Brain pericyte (primary cell): Measurements from ENCODE around the gene DIS3L2.
A peak's percentile ranks its signal among the peaks of the same experiment; 100 is the strongest.
"Not testable (repeated sequence)": the region's sequence is repeated elsewhere in the genome, so short reads cannot be mapped to it uniquely, and the experiment has no call there.

Source experiments
- DNase-seq: peaks from one replicate; pipeline ENCODE4 v3.0.0-alpha.2; 2012; ENCODE audit warnings: low read depth, low spot score

DIS3L2 gene

GRCh38 chr2:232319803-232320442 is 358.4 kb downstream of the DIS3L2 start:
- peak; percentile 42 for DNase-seq

- no peak for DNase-seq
These were observed 358.9 kb downstream of the DIS3L2 start for GRCh38 chr2:232320443-232320803.

GRCh38 chr2:232321156-232321816 is 359.8 kb downstream of the DIS3L2 start:
- DNase-seq: no peak

- DNase-seq: no peak
These were observed 360.5 kb downstream of the DIS3L2 start for GRCh38 chr2:232321817-232322559.

GRCh38 chr2:232322560-232323327 is 361.2 kb downstream of the DIS3L2 start:
- no peak for DNase-seq

GRCh38 chr2:232323328-232323650 is 361.8 kb downstream of the DIS3L2 start:
- no peak for DNase-seq

GRCh38 chr2:232323967-232324366 is 362.5 kb downstream of the DIS3L2 start:
- not testable (repeated sequence) for DNase-seq

- no peak for DNase-seq
These were observed 363.3 kb downstream of the DIS3L2 start for GRCh38 chr2:232324778-232325177.

- DNase-seq: no peak
These were observed 364.1 kb downstream of the DIS3L2 start for GRCh38 chr2:232325324-232326273.

- not testable (repeated sequence) for DNase-seq
These were observed 365.0 kb downstream of the DIS3L2 start for GRCh38 chr2:232326274-232327104.

- DNase-seq: no peak
These were observed 365.9 kb downstream of the DIS3L2 start for GRCh38 chr2:232327105-232328031.

- DNase-seq: no peak
These were observed 366.5 kb downstream of the DIS3L2 start for GRCh38 chr2:232328032-232328422.

- DNase-seq: no peak
These were observed 367.3 kb downstream of the DIS3L2 start for GRCh38 chr2:232328516-232329460.

GRCh38 chr2:232329716-232330067 is 368.2 kb downstream of the DIS3L2 start:
- no peak for DNase-seq

- no peak for DNase-seq
These were observed 368.8 kb downstream of the DIS3L2 start for GRCh38 chr2:232330068-232330999.

GRCh38 chr2:232331061-232331460 is 369.5 kb downstream of the DIS3L2 start:
- not testable (repeated sequence) for DNase-seq

- DNase-seq: not testable (repeated sequence)
These were observed 370.1 kb downstream of the DIS3L2 start for GRCh38 chr2:232331641-232332040.
